CD4-positive, alpha-beta T cell treated with Interleukin-1 beta for 1 hour (primary cell): ENCODE measurements around the gene MAPK11.

Experiments
- DNase-seq, 2 donors: peaks; one replicate each; pipeline ENCODE4 v3.0.0-alpha.2; 2020 to 2022

MAPK11 gene

GRCh38 chr22:50220603-50221409 lies 49.4 kb downstream of the MAPK11 start:
- no peak for DNase-seq

- DNase-seq = no peak
Measured at GRCh38 chr22:50219800-50220602, 50.2 kb downstream of the MAPK11 start.

- DNase-seq = peak in 1 of 2 donors; percentile 32
Measured at GRCh38 chr22:50218996-50219727, 51.0 kb downstream of the MAPK11 start.

GRCh38 chr22:50218153-50218995 lies 51.8 kb downstream of the MAPK11 start:
- DNase-seq = no peak

GRCh38 chr22:50217543-50218152 lies 52.5 kb downstream of the MAPK11 start:
- no peak for DNase-seq

- DNase-seq = no peak
Measured at GRCh38 chr22:50216684-50217520, 53.3 kb downstream of the MAPK11 start.

GRCh38 chr22:50216055-50216683 lies 54.0 kb downstream of the MAPK11 start:
- DNase-seq = no peak

GRCh38 chr22:50215297-50216054 lies 54.7 kb downstream of the MAPK11 start:
- DNase-seq = no peak
